ENCODE data around the gene LUC7L2.
"Not testable (repeated sequence)": the region's sequence is repeated elsewhere in the genome, so short reads cannot be mapped to it uniquely, and the experiment has no call there.

The LUC7L2 gene

DNA sequence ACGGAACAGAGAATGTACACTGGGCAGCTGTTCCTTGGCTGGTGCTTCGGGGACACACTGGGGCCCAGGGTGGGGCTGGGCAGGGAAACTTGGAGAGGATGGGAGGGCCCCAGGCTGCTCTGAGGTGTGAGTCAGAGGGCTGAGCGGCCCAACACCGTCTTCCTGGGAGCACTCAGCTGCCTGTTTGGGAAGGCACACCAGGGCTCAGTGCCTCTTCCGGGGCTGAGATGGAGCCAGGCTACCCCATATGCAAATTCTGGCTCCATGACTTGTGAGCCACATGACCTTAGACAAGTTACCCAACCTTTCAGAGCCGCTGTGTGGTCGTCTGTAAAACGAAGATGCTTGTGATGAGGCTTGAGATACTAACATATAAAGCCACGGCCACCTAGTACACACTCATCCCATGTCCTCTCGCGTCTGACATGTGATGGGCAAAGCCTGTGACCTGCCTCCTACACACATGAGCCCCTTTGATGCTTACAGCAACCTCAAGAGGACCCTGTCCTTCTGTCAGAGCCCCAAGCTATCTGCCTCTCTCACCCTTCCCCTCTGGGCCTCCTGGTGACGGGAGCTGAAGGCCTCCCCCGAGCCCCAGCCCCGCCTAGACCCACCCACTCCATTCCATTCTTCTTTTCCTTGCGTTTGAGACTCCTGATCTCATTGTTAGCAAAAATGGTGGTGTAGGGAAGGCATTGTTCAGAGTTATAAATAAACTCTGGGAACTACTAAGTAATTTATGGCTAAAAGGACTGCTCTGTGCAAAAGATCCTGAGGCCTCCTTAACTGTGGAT lies 97.7 kb downstream of the LUC7L2 start:
- Mint-ChIP-seq H3K4me1 (ENCODE audit: low read depth) (no peaks in the 10 kb centered on the region), H3K27ac (no peak overlapping the region), H3K4me3 (no peak overlapping the region), H3K9me3 (no peaks in the 10 kb centered on the region), H3K27me3 (ENCODE audit: low read depth) (no peaks in the 10 kb centered on the region), H3K36me3 (ENCODE audit: low read depth) (no peaks in the 10 kb centered on the region)

DNA sequence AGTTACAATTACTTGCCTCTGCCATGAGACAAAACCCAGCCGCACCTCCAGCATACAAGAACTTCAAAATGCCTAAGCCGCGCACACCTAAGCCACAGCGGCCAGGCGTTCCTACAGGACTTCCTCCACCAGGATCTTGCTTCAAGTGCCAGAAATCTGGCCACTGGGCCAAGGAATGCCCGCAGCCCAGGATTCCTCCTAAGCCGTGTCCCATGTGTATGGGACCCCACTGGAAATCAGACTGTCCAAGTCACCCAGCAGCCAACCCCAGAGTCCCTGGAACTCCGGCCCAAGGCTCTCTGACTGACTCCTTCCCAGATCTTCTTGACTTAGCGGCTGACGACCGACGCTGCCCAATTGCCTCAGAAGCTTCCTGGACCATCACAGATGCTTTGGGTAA lies 103.7 kb downstream of the LUC7L2 start:
- not testable (repeated sequence) for H3K9me3 Mint-ChIP-seq; H3K27ac Mint-ChIP-seq; H3K27me3 Mint-ChIP-seq (ENCODE audit: low read depth); H3K4me1 Mint-ChIP-seq (ENCODE audit: low read depth); H3K36me3 Mint-ChIP-seq (ENCODE audit: low read depth); H3K4me3 Mint-ChIP-seq

DNA sequence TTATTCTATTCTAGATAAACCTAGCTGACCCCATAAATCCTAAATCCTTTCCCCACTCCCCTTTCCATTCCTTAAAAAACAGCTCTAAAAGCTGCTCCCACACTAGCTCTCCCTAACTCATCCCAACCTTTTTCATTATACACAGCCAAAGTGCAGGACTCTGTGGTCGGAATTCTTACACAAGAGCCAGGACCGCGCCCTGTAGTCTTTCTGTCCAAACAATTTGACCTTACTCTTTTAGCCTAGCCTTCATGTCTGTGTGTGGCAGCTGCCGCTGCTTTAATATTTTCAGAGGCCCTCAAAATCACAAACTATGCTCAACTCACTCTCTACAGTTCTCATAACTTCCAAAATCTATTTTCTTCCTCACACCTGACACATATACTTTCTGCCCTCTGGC lies 104.8 kb downstream of the LUC7L2 start:
- not testable (repeated sequence) for H3K4me3 Mint-ChIP-seq; H3K36me3 Mint-ChIP-seq (ENCODE audit: low read depth); H3K4me1 Mint-ChIP-seq (ENCODE audit: low read depth); H3K9me3 Mint-ChIP-seq; H3K27me3 Mint-ChIP-seq (ENCODE audit: low read depth); H3K27ac Mint-ChIP-seq

DNA sequence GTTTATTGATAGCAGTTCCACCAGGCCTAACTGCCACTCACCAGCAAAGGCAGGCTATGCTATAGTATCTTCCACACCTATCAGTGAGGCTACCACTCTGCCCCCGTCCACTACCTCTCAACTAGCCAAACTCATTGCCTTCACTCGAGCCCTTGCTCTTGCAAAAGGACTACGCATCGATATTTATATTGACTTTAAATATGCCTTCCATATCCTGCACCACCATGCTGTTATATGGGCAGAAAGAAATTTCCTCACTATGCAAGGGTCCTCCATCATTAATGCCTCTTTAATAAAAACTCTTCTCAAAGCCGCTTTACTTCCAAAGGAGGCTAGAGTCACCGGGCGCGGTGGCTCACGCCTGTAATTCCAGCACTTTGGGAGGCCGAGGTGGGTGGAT lies 105.4 kb downstream of the LUC7L2 start:
- not testable (repeated sequence) for H3K4me1 Mint-ChIP-seq (ENCODE audit: low read depth); H3K4me3 Mint-ChIP-seq; H3K9me3 Mint-ChIP-seq; H3K27me3 Mint-ChIP-seq (ENCODE audit: low read depth); H3K27ac Mint-ChIP-seq; H3K36me3 Mint-ChIP-seq (ENCODE audit: low read depth)

DNA sequence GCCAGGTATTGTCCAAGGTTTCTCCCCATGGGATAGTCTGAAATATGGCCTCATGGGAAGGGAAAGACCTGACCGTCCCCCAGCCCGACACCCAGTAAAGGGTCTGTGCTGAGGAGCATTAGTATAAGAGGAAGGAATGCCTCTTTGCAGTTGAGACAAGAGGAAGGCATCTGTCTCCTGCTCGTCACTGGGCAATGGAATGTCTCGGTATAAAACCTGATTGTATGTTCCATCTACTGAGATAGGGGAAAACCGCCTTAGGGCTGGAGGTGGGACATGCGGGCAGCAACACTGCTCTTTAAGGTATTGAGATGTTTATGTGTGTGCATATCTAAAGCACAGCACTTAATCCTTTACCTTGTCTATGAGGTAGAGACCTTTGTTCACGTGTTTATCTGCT lies 108.0 kb downstream of the LUC7L2 start:
- not testable (repeated sequence) for H3K4me3 Mint-ChIP-seq; H3K9me3 Mint-ChIP-seq; H3K27ac Mint-ChIP-seq; H3K27me3 Mint-ChIP-seq (ENCODE audit: low read depth); H3K36me3 Mint-ChIP-seq (ENCODE audit: low read depth); H3K4me1 Mint-ChIP-seq (ENCODE audit: low read depth)

DNA sequence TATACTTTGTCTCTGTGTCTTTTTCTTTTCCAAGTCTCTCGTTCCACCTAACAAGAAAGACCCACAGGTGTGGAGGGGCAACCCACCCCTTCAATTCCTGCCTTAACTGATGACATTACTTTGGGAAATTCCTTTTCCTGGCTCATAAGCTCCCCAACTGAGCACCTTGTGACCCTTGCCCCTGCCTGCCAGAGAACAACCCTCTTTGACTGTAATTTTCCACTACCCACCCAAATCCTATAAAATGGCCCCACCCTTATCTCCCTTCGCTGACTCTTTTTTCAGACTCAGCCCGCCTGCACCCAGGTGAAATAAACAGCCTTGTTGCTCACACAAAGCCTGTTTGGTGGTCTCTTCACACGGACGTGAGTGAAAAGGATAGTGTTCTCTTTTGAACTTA lies 108.6 kb downstream of the LUC7L2 start:
- H3K27ac Mint-ChIP-seq; H3K27me3 Mint-ChIP-seq (ENCODE audit: low read depth); H3K36me3 Mint-ChIP-seq (ENCODE audit: low read depth); H3K9me3 Mint-ChIP-seq; H3K4me1 Mint-ChIP-seq (ENCODE audit: low read depth); H3K4me3 Mint-ChIP-seq: not testable (repeated sequence)

DNA sequence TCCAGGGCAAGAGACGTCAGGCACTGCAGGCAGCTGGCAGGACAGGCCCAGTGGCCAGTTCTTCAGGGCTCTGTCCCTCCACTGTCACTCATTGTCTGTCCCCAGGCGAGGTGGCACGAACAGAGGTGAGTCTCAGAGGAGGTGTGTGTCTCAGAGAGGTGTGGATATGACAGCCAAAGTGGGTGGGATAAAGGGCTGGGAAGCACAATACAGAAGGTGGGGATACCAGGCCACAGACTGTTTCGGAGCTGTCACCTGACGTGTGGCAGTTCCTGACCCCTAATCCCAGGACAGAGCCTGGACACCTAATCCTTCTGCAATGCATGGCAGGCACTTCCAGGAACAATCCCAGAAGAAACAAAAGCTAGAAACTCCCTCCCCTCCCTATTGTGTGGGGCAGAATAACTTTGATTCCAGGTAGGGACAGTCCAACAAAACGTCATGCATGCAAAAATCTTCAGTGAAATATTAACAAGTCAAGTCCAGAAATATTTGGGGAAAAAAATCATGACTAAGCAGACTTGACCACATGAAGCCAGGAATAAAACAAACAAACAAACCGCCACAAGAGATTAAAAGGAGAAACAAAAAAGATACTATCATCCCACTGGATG lies 112.2 kb downstream of the LUC7L2 start:
- no peaks in the 10 kb centered on the region for H3K27me3 Mint-ChIP-seq (ENCODE audit: low read depth)
- no peaks in the 10 kb centered on the region for H3K9me3 Mint-ChIP-seq
- no peaks in the 10 kb centered on the region for H3K4me1 Mint-ChIP-seq (ENCODE audit: low read depth)
- H3K27ac Mint-ChIP-seq, result no peak overlapping the region
- no peaks in the 10 kb centered on the region for H3K36me3 Mint-ChIP-seq (ENCODE audit: low read depth)
- H3K4me3 Mint-ChIP-seq, result no peak overlapping the region
